MM.1S (cell line): Measurements from ENCODE around the gene ZNF786.

Experiments
- DNase-seq: peaks from one replicate; pipeline ENCODE4 v3.0.0-alpha.2; 2015
- H2AFZ ChIP-seq: fragments of 300-600 bp; sonication (generic); 2 replicates; pipeline ENCODE4 v1.6.0; 2016; ENCODE audit warnings: antibody characterized with exemption, low read length
- H3F3A ChIP-seq: fragments of 300-600 bp; sonication (generic); 2 replicates; pipeline ENCODE4 v1.6.1; 2016; ENCODE audit warnings: mild to moderate bottlenecking, antibody characterized with exemption, low read length, moderate library complexity, mixed read lengths; ENCODE audit not compliant: insufficient read depth
- H3K27ac ChIP-seq: fragments of 300-600 bp; sonication (generic); 2 replicates; pipeline ENCODE4 v1.5.1; 2016; ENCODE audit warnings: mild to moderate bottlenecking, low read length
- H3K27me3 ChIP-seq: fragments of 300-600 bp; sonication (generic); replicated peaks from 2 replicates; pipeline ENCODE4 v1.6.0; 2016; ENCODE audit warnings: low read length; ENCODE audit not compliant: insufficient read depth
- H3K36me3 ChIP-seq: fragments of 300-600 bp; sonication (generic); replicated peaks from 2 replicates; pipeline ENCODE4 v1.6.1; 2016; ENCODE audit warnings: mild to moderate bottlenecking, low read length, mixed read lengths; ENCODE audit not compliant: insufficient read depth
- H3K4me1 ChIP-seq: fragments of 300-600 bp; sonication (generic); 2 replicates; pipeline ENCODE4 v1.6.1; 2016; ENCODE audit warnings: low read length, mixed read lengths
- H3K4me2 ChIP-seq: fragments of 300-600 bp; sonication (generic); 2 replicates; pipeline ENCODE4 v1.6.0; 2016; ENCODE audit warnings: low read depth, low read length
- H3K4me3 ChIP-seq: fragments of 300-600 bp; sonication (generic); 2 replicates; pipeline ENCODE4 v1.5.1; 2016; ENCODE audit warnings: low read length, mixed read lengths
- H3K79me2 ChIP-seq: fragments of 300-600 bp; sonication (generic); 2 replicates; pipeline ENCODE4 v1.6.1; 2016; ENCODE audit warnings: mixed run types, low read length, mixed read lengths
- H3K9ac ChIP-seq: fragments of 300-600 bp; sonication (generic); 2 replicates; pipeline ENCODE4 v1.6.1; 2016; ENCODE audit warnings: low read length, mixed read lengths
- H3K9me2 ChIP-seq: fragments of 300-600 bp; sonication (generic); replicated peaks from 2 replicates; pipeline ENCODE4 v1.6.1; 2016; ENCODE audit warnings: mild to moderate bottlenecking, low read length, mixed read lengths; ENCODE audit not compliant: insufficient read depth
- H3K9me3 ChIP-seq: fragments of 300-600 bp; sonication (generic); replicated peaks from 2 replicates; pipeline ENCODE4 v1.6.1; 2016; ENCODE audit warnings: mild to moderate bottlenecking, low read length, mixed read lengths; ENCODE audit not compliant: insufficient read depth
- H4K20me1 ChIP-seq: fragments of 300-600 bp; sonication (generic); 2 replicates; pipeline ENCODE4 v1.6.1; 2016; ENCODE audit warnings: mild to moderate bottlenecking, low read length, moderate library complexity, mixed read lengths; ENCODE audit not compliant: insufficient read depth
- CTCF ChIP-seq: fragments of 300-600 bp; sonication (generic); IDR thresholded peaks from 2 replicates; pipeline ENCODE4 v1.5.1; 2016; ENCODE audit warnings: antibody characterized with exemption, low read length, mixed read lengths
- EZH2 ChIP-seq: fragments of 300-600 bp; sonication (generic); optimal IDR thresholded peaks from 2 replicates; pipeline ENCODE3; 2017; ENCODE audit warnings: low read depth, mild to moderate bottlenecking, antibody characterized with exemption, low read length, mixed read lengths
- EZH2phosphoT487 ChIP-seq: fragments of 300-600 bp; sonication (generic); IDR thresholded peaks from 2 replicates; pipeline ENCODE4 v1.6.1; 2018; ENCODE audit warnings: antibody characterized with exemption, low read length

ZNF786 gene

GRCh38 chr7:149104214-149104613 lies 13.7 kb upstream of the ZNF786 start:
- H3K9me2 ChIP-seq, result no peaks in the 10 kb centered on the region
- no peak overlapping the region for H2AFZ ChIP-seq
- no peak overlapping the region for H3K27ac ChIP-seq
- H3K4me3 ChIP-seq, result no peak overlapping the region
- no peaks in the 10 kb centered on the region for H4K20me1 ChIP-seq
- no peak for DNase-seq
- H3F3A ChIP-seq, result no peaks in the 10 kb centered on the region
- no peaks in the 10 kb centered on the region for H3K27me3 ChIP-seq
- H3K36me3 ChIP-seq, result no peaks in the 10 kb centered on the region
- H3K79me2 ChIP-seq, result no peaks in the 10 kb centered on the region
- H3K9me3 ChIP-seq, result no peaks in the 10 kb centered on the region
- no peak overlapping the region for H3K4me2 ChIP-seq
- no peaks in the 10 kb centered on the region for H3K4me1 ChIP-seq
- TF ChIP-seq EZH2phosphoT487 (no peak), EZH2 (no peak)
- H3K9ac ChIP-seq, result no peak overlapping the region

GRCh38 chr7:149103424-149103823 lies 12.9 kb upstream of the ZNF786 start:
- no peaks in the 10 kb centered on the region for H3K9me2 ChIP-seq
- no peak overlapping the region for H2AFZ ChIP-seq
- DNase-seq, result no peak
- no peaks in the 10 kb centered on the region for H3K27me3 ChIP-seq
- H4K20me1 ChIP-seq, result no peaks in the 10 kb centered on the region
- H3K9me3 ChIP-seq, result no peaks in the 10 kb centered on the region
- H3K36me3 ChIP-seq, result no peaks in the 10 kb centered on the region
- TF ChIP-seq CTCF (no peak), EZH2 (no peak), EZH2phosphoT487 (no peak)
- H3K4me3 ChIP-seq, result no peak overlapping the region
- no peaks in the 10 kb centered on the region for H3K79me2 ChIP-seq
- H3K27ac ChIP-seq, result no peak overlapping the region
- no peaks in the 10 kb centered on the region for H3F3A ChIP-seq
- H3K4me2 ChIP-seq, result no peak overlapping the region
- no peaks in the 10 kb centered on the region for H3K4me1 ChIP-seq
- no peak overlapping the region for H3K9ac ChIP-seq

- H3F3A ChIP-seq, result no peaks in the 10 kb centered on the region
- no peak overlapping the region for H3K4me2 ChIP-seq
- H3K4me3 ChIP-seq, result no peak overlapping the region
- H3K36me3 ChIP-seq, result no peaks in the 10 kb centered on the region
- H3K27ac ChIP-seq, result no peak overlapping the region
- H3K9me3 ChIP-seq, result no peaks in the 10 kb centered on the region
- no peaks in the 10 kb centered on the region for H3K9me2 ChIP-seq
- no peak overlapping the region for H2AFZ ChIP-seq
- H3K4me1 ChIP-seq, result no peaks in the 10 kb centered on the region
- no peaks in the 10 kb centered on the region for H4K20me1 ChIP-seq
- no peak for DNase-seq
- TF ChIP-seq CTCF (no peak), EZH2phosphoT487 (no peak), EZH2 (no peak)
- no peaks in the 10 kb centered on the region for H3K79me2 ChIP-seq
- no peaks in the 10 kb centered on the region for H3K27me3 ChIP-seq
- no peak overlapping the region for H3K9ac ChIP-seq
These were observed 12.1 kb upstream of the ZNF786 start for GRCh38 chr7:149102666-149103065.

GRCh38 chr7:149100821-149101220 lies 10.3 kb upstream of the ZNF786 start:
- TF ChIP-seq EZH2 (no peak), CTCF (no peak), EZH2phosphoT487 (no peak)
- H3K27me3 ChIP-seq, result no peaks in the 10 kb centered on the region
- no peak for DNase-seq
- no peaks in the 10 kb centered on the region for H3K9me3 ChIP-seq
- H3K79me2 ChIP-seq, result no peaks in the 10 kb centered on the region
- H3K9me2 ChIP-seq, result no peaks in the 10 kb centered on the region
- no peak overlapping the region for H2AFZ ChIP-seq
- no peaks in the 10 kb centered on the region for H3F3A ChIP-seq
- H3K27ac ChIP-seq, result no peak overlapping the region
- no peak overlapping the region for H3K9ac ChIP-seq
- H4K20me1 ChIP-seq, result no peaks in the 10 kb centered on the region
- no peaks in the 10 kb centered on the region for H3K4me1 ChIP-seq
- H3K4me3 ChIP-seq, result no peak overlapping the region
- H3K36me3 ChIP-seq, result no peaks in the 10 kb centered on the region
- H3K4me2 ChIP-seq, result no peak overlapping the region
